CD4-positive, alpha-beta T cell treated with Interleukin-21 for 1 hour (primary cell): ENCODE measurements around the gene NME1.
"Not testable (repeated sequence)": the region's sequence is repeated elsewhere in the genome, so short reads cannot be mapped to it uniquely, and the experiment has no call there.

Experiments
- DNase-seq: peaks from one replicate; pipeline ENCODE4 v3.0.0-alpha.2; 2020

Gene NME1

DNA sequence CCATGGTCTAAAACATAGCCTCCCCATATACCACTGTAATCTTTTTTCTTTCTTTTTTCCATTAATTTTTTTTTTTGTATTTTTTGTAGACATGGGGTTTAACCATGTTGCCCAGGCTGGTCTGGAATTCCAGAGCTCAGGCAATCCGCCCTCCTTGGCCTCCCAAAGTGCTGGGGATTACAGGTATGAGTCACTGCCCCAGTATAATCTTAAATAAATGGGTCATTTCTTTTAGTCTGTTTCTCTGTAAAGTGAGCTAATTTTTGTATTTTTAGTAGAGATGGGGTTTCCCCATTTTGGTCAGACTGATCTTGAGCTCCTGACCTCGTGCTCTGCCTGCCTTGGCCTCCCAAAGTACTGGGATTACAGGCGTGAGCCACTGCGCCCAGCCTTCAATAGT lies 5.7 kb upstream of the NME1 start:
- DNase-seq: no peak

DNA sequence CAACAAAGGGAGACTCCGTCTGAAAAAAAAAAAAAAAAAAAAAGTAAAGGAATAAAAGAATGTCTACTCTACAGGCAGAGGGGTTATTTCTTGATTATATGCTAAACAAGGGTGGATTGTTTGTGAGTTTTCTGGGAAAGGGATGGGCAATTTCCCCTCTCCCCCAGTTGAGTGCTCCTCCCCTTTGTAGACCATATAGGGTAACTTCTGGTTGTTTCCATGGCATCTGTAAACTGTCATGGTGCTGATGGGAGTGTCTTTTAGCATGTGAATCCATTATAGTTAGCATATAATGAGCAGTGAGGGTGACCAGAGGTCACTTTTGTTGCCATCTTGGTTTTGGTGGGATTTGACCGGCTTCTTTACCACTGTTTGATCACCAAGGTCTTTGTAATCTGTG lies 4.2 kb upstream of the NME1 start:
- DNase-seq: no peak

DNA sequence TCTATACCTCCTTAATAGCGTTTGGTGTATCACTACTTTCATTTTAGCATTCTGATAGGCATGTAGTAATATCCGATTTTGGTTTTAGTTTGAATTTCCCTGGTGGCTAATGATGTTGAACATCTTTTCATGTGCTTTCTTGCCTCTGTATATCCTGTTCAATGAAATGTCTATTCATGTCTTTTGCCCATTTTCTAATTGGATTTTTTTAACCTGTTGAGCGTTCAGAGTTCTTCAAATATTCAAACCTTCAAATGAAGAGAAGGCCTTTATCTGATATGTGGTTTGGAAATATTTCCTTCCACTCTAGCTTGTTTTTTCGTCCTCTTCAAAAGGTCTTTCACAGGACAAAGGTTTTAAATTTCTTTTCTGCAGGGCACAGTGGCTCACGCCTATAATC lies 2.4 kb upstream of the NME1 start:
- no peak for DNase-seq

DNA sequence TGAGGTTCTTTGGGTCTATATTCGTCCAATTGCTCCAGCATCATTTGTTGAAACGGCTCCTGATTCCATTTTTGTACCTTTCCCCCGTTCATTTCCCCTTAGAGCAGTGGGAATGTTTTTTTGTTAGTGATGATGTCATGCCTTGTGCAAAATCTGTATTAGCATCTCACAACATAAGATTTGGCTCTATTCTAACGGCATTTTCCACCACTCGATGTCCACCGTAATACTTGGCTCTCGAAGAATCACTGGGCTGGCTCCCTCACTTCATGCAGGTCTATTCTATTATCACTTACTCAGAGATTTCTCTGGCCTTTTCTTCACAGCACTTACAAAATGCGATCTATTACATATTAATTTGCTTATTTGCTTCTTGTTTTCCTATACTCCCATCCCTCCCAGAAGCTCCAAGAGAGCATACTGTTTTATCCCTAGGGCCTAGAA lies 571 bp upstream of the NME1 start:
- DNase-seq: peak; percentile 1

DNA sequence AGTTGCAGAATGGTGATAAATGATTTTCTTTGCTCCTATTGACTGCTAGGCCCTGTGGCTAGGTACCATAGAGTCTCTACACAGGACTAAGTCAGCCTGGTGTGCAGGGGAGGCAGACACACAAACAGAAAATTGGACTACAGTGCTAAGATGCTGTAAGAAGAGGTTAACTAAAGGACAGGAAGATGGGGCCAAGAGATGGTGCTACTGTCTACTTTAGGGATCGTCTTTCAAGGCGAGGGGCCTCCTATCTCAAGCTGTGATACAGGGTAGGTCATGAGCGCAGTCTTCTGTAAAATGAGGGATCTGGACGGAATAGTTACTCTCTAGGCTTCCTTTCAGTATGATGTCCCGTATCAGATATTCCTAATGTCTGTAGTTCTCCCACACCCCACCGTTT lies 817 bp downstream of the NME1 start:
- peak; percentile 2 for DNase-seq

DNA sequence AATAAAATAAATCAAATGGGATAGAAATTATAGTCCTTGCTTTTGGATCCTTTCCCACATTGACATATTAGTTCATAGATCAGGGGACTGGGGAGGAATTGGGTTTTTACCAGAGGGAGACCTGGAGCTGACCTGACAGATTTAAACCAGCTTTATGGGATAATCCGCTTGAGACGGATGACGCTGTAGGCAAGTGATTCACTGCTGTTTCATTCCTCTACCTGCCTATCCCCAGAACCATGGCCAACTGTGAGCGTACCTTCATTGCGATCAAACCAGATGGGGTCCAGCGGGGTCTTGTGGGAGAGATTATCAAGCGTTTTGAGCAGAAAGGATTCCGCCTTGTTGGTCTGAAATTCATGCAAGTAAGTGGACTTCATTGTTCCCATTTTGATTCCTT lies 2.1 kb downstream of the NME1 start:
- no peak for DNase-seq

DNA sequence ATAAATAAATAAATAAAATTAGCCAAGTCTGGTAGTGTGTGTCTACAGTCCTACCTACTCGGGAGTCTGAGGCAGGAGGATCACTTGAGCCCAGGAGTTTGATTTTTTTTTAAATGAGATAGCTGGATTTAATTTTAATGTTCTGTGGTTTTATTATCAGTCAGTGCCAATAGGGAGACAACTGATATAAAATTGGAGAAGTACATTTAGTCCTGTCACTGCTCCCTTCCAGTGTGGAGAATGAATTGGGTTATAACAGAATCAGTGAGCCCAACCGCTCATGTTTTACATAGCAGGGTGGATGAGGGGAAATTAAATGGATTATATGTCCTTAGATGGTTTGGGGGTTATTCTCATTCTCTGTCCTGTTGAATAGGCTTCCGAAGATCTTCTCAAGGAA lies 6.2 kb downstream of the NME1 start:
- no peak for DNase-seq

DNA sequence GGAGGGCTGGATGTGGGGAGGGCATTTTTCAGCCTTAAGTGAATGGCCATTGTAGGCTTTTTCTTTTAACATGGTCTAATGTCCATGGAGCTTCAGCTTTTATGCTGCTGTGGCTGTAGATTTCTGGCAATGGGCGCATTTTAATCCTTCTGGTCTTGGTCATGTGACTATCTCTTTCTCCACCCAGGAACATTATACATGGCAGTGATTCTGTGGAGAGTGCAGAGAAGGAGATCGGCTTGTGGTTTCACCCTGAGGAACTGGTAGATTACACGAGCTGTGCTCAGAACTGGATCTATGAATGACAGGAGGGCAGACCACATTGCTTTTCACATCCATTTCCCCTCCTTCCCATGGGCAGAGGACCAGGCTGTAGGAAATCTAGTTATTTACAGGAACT lies 8.2 kb downstream of the NME1 start:
- no peak for DNase-seq

DNA sequence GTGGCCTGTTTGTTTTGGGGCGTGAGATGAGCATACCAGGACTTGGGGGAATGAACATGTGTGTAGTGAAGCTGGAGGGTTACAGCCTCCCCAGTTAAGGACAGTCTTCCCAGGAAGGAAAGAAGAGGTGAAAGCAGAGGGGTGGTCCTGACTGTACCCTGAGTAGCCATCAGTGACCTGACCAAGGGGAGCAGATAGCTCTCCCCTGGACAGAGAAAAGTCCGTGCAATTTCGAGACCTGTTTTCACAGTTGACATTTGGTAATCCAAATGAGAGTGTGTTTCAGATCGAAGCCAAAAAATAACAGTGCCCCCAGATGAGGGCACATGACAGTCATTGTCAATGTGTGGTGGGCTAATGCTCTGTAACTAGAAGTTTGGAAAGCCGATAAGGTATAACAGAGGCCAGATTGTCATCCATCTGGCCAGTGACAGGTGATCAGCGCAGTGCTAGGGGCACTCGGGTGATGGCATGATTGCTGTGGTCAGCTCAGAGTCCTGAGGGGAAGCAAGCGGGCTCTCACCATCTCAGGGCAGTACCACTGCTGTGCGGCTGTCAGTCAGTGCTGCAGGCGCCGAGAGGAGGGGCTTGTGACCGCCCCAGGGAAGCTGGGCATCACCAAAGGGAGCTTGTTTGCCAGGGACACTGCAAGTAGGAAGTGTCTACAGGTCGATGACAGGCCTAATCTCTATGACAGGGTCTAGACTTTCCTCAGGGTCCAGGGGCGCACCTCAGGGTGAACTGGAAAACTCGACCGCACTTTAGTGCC lies 11.7 kb downstream of the NME1 start:
- no peak for DNase-seq

DNA sequence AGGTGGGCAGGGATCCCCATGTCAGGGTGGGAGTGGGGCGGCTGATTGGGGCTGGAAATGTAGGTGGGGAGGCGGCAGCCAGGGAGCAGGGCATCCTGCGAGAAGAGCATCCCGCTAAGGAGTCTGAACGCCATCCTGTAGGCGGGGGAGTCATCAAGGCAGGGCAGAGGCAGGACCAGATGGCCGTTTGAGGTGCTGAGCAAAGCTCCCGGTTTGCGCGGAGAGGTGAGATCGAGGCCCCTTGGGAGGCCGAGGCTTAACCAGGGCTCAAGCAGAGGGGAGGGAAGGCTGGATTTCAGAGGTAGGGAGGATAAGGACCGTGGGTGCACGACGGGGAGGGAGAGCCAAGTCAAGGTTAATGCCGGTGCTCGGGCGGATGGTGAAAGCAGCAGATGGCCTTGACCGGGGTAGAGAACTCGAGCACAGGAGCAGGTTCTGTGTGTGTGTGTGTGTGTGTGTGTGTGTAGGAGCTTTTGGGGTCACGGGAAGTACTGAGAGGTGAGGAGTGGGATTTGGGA lies 12.4 kb downstream of the NME1 start:
- DNase-seq: no peak

DNA sequence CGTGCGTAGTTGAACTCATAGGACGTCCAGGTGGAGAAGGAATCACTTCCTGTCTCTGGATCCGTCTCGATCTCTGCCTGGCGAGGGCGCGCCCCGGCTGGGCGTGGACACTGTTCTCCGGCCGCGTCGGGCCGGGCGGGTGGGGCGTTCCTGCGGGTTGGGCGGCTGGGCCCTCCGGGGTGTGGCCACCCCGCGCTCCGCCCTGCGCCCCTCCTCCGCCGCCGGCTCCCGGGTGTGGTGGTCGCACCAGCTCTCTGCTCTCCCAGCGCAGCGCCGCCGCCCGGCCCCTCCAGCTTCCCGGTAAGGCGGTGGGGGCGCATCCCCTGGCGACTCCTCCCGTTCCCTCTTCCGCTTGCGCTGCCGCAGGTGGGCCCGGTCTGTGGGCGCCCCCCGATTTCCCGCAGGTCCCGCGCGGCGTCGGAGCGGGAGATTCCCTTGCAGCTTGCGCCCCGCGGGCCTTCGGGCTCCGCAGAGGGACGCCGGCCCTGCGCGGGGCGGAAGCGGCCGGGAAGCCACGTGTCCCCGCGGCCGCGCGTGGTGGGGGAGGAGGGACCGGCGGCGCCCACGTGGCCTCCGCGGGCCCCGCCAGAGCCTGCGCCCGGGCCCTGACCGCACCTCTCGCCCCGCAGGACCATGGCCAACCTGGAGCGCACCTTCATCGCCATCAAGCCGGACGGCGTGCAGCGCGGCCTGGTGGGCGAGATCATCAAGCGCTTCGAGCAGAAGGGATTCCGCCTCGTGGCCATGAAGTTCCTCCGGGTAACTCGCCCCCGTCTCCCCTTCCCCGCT lies 13.0 kb downstream of the NME1 start, which contains the start of gene NME2:
NME2 (plus strand) TSS at position 214 of the 789 bp plus-strand sequence; CDS start at position 634, 420 bp downstream.
- peak; percentile 70 for DNase-seq

DNA sequence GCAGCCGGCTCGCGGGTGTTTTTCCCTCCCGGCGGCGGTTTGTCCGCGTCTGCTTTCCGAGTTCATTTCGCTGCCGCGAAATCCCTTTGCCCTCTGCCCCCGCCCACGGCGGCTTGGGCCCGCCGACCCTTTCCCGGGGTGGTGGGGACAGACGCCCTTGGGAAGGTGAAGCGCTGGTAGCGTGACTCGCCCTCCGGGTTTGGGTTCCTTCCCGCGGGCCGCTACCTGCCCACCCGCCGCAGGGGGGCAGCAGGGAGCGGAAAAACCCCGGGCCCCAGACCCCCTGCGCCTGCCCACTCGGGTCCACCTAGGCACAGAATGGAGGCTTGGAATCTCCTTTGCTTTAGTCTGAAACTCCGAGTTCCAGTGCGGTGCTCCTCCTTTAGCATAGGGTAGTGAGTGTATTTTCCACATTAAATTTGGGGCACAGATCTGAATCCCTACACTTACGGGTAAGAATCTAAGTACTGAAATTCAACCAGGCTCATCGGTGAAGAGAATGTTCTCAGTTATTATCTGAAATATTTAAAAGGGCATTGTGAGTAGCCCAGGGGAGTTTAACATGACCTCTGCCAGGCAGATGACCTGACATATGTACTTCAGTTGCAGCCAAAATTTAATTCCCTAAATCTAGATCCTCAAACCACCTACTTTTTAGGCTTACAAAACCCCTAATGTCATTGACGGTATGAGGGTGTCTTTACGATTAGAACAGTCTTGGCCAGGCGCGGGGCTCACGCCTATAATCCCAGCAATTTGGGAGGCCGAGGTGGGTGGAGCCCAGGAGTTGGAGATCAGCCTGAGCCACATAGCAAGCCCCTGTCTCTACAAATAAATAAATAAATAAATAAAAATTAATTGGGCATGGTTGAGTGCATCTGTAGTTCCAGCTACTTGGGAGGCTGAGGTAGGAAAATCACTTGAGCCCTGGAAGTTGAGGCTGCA lies 13.9 kb downstream of the NME1 start:
- DNase-seq: peak; percentile 63

DNA sequence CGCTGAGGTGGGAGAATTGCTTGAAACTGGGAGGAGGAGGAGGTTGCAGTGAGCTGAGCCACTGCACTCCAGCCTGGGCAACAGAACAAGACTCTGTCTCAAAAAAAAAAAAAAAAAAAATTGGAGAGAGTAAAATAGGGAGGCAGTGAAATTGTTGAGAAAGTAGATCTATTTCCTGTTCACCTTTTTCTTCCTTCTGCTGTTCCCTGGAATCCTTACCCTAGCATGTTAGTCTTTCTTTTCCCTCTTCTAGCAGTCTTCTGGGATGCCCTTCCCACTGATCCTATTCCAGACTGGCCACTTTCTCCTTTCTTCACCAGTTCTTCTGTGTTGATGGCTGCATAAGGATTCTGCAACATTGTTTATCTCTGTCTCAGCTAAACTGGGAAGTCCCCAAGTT lies 16.0 kb downstream of the NME1 start:
- DNase-seq: no peak

DNA sequence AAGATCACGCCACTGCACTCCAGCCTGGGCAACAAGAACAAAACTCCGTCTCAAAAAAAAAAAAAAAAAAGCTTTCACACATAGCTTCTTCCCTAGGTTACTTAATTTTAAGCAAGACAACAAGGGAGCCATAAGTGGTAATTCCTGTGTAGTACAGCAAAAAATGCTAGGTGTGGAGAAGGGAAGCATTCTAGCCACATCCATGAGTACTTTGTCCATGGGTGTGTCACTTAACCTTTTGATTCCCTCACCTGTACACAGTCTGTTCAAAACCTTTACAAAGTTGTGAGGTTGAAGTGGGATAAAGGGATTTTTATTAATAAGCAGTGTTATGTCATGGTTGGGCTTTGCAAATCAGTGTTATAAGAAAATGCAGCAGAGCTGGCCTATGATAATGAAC lies 17.4 kb downstream of the NME1 start:
- DNase-seq: no peak

DNA sequence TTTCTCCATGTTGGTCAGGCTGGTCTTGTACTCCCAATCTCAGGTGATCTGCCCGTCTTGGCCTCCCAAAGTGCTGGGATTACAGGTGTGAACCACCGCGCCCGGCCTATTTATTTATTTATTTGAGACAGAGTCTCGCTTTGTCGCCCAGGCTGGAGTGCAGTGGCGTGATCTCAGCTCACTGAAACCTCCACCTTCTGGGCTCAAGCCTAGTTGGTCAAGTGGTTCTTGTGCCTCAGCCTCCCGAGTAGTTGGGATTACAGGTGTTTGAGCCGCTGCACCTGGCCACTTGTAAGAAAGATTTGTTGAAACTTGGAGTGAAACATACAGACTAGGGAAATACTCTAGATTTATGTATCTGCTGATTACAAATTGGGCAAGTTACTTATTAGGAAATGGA lies 18.7 kb downstream of the NME1 start:
- DNase-seq: not testable (repeated sequence)

DNA sequence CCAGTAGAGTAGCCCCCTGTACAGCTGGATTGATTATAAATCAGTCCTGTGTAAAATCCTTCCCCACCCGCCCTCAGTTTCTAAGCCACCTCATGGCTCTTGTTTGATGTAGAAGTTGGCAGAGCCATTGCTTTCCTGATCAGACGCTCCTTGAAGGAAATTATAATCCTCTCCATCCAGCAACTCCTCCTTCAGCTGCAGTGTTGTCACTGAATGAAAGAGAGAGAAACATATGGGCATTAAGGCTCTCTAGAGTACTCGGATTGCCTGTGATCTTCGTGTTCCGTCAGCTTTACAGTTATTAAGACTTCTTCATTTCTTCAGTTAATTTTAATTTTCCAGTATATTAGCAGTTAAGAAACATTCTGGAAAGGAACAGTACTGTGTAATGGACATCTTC lies 27.1 kb downstream of the NME1 start:
- no peak for DNase-seq

DNA sequence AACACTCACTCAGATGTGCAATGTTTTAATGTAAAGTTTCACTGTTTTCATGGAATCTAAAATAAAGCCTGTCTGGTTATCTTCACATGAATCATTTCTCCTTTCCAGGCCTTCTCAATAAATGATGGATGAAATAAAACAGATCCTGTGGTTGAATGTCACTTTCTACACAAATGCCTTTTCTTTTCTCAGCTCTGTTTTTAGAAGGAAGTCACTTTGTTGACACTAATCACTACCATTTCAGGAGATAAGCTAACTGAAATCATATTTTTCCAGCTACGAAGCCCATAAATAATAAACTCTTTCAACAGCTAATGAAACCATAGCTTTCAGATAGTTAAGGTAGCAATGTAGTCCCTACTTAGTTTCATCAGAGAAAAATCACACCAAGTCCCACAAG lies 30.8 kb downstream of the NME1 start:
- DNase-seq: no peak

DNA sequence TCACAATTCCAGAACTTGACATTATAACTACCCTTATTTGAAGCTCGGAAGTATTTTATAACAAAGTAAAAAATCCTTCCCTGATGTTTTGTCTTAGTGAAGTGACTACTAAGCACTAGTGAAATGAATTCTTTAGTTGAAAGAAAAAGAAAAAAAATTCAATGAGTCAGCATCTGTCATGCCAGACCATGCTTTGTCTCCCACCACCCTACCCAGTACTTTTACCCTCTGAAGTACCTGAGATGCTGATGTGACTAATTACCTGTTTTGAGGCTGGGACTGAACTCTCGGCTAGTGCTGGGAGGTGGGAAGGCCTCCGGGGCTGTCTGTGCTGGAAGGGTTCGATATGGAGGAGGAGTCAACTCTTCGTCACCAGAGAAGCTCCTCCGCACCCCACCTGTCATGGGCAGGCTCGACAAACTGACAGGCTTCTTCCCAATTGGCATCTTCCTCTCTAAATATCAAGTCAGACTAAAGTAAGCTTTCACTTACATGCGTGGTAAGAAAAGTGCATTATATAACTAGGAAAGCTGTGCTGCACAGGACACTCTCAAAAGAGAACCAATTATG lies 32.5 kb downstream of the NME1 start:
- no peak for DNase-seq

DNA sequence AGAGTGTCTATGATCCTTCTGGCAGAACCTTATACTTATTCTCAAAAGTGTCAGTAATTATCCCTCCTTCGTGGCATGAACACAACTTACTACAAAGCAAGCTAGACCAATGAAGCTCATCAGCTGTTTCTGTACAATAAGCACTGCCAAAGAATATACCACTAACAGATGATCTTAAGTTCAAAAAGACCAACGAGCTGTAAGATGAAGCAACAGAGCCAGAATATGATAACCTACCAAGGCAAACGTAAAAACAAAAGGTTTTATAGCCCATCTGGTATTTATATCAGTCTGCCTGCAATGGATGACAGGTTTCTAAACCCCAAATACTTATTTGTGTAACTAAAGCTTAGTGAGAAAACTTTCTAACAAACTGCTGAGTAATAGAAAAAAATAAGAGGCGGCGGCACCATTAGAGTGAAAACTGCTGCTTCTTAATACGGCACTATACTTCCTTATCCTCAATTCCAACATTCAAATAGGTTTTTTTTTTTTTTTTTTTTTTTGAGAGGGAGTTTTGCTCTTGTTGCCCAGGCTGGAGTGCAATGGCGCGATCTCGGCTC lies 35.0 kb downstream of the NME1 start:
- no peak for DNase-seq

DNA sequence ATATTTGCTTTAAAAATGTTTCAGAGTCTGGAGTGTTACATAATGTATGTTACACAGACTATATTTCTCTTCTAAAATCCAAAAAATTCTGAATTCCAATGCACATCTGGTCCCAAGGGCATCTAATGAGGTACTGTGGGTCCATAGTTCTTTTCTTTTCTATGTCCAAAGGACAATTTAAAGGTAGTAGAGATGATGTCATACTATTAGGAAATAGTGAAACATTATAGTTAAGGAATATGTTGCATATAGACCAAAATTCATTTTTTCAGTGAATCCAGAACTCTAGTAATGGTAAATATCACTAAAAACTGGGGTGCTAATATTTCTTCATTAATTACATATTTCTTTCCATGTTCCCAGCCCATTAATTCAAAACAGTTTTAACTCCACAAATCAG lies 35.8 kb downstream of the NME1 start:
- no peak for DNase-seq

DNA sequence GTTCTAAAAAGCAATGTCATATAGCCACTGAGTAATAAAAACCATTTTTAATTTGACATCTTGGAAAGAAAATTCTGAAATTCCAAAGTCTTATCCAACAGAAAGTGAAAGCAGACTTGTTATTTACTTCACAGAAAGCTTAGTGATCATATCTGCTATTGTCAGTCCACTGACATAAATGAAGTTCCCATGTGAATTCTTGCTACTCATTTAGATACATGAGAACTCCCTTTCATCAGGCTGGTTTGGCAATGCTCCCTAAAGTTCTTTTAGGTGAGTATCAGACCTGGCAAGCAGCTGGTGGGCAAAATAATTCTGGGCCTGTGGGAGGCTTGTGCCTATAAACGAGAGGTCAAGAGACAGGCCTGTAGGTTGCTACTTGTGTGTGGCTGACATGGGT lies 36.3 kb downstream of the NME1 start:
- no peak for DNase-seq

DNA sequence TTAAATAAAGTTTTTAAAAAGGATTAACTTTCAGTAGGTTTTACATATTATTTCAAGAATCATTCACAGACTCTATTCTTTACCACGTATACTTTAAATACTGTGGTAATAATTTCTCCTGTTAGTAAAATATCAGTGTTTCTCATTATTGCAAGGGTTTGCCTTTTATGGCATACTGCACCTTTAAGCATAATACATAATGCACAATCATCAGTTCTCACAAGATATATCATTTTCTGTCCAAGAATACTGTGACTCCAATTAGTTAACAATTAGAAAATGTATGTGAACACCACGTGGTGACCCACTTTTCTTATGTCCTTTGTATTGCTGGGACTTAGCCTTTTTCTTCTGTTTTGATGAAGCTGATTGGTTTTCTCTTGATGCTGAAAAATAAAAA lies 38.5 kb downstream of the NME1 start:
- no peak for DNase-seq
